MCF 10A (cell line): ENCODE data around the gene TEAD2. TPM values are rescaled to one million over a fixed set of nuclear protein-coding genes. Genes with fewer than 3 reads are reported as not detected.
A peak's percentile ranks its signal among the peaks of the same experiment; 100 is the strongest.

Experiments used
- Bru-seq: library from RNA; stranded (reverse); fragments of 400-500 nt; gene quantifications from one replicate; lab custom pipeline; 2021; lab: Mats Ljungman, UMichigan
- BruChase-seq, 2 experiments: library from RNA; stranded (reverse); fragments of 400-500 nt; gene quantifications; one replicate each; lab custom pipeline; 2021; lab: Mats Ljungman, UMichigan
- BruUV-seq: library from RNA; stranded (reverse); fragments of 400-500 nt; replicated peaks from 2 replicates; lab custom pipeline; 2021; lab: Mats Ljungman, UMichigan
- CTCF ChIA-PET: fragments of 300-600 bp; sonication (Branson Sonifier 250); formaldehyde crosslinking; extraction: SDS; loops from one replicate; lab custom pipeline; 2021; ENCODE audit warnings: antibody characterized with exemption, inconsistent platforms; lab: Yijun Ruan, JAX
- POLR2A ChIA-PET: fragments of 300-600, 350-650 bp; sonication (Branson Sonifier 250); formaldehyde crosslinking; extraction: SDS; loops from one replicate; lab custom pipeline; 2020; ENCODE audit warnings: antibody characterized with exemption, inconsistent platforms; lab: Yijun Ruan, JAX
- DNase-seq: peaks from one replicate; pipeline ENCODE4 v3.0.0-alpha.2; 2018; ENCODE audit not compliant: unreplicated experiment
- H3K27ac Mint-ChIP-seq: one replicate; pipeline ENCODE4 v1.8.0; 2022; ENCODE audit warnings: mild to moderate bottlenecking, low read depth, mixed read lengths; ENCODE audit not compliant: unreplicated experiment
- H3K27me3 Mint-ChIP-seq: one replicate; pipeline ENCODE4 v1.8.0; 2022; ENCODE audit warnings: mixed read lengths; ENCODE audit not compliant: insufficient read depth, unreplicated experiment
- H3K36me3 Mint-ChIP-seq: one replicate; pipeline ENCODE4 v1.8.0; 2022; ENCODE audit warnings: mild to moderate bottlenecking, moderate library complexity, mixed read lengths; ENCODE audit not compliant: insufficient read depth, unreplicated experiment
- H3K4me1 Mint-ChIP-seq: one replicate; pipeline ENCODE4 v1.8.0; 2022; ENCODE audit warnings: mixed read lengths; ENCODE audit not compliant: insufficient read depth, unreplicated experiment
- H3K4me3 Mint-ChIP-seq: one replicate; pipeline ENCODE4 v1.8.0; 2022; ENCODE audit warnings: mild to moderate bottlenecking, moderate library complexity, mixed read lengths; ENCODE audit not compliant: unreplicated experiment
- H3K9me3 Mint-ChIP-seq: one replicate; pipeline ENCODE4 v1.8.0; 2022; ENCODE audit warnings: mixed read lengths; ENCODE audit not compliant: unreplicated experiment
- CTCF ChIP-seq: fragments of 200-600 bp; IDR thresholded peaks from one replicate; pipeline ENCODE4 v1.8.0; 2022; ENCODE audit warnings: antibody characterized with exemption, mild to moderate bottlenecking; ENCODE audit not compliant: unreplicated experiment
- intact Hi-C: fragments of 100-400 bp; cut with micrococcal nuclease; formaldehyde crosslinking; loops from 2 replicates; pipeline ENCODE4 v1.14.1; 2022
- long read RNA-seq: library from polyadenylated mRNA; stranded (forward); transcript quantifications from one replicate; pipeline ENCODE4 v2.0.0, GENCODE V29; 2022
- total RNA-seq: library from RNA; stranded (reverse); gene quantifications from 2 replicates; pipeline ENCODE4 v1.2.3, GENCODE V29; 2022

The TEAD2 gene
- total RNA-seq (3.5 and 6.2 TPM in 2 replicates), Bru-seq, nascent RNA (percentile 26 among the genes with signal in this experiment), BruChase-seq, experiment 1, labeled RNA remaining after a 6-hour chase (percentile 37 among the genes with signal in this experiment), BruChase-seq, experiment 2, labeled RNA remaining after a 2-hour chase (percentile 35 among the genes with signal in this experiment)
- long read RNA-seq, partial matches to known transcripts: 3 of 6 reads
- long read RNA-seq, other reads (novel, unspliced or antisense): 2 of 6 reads

- intact Hi-C loops: no loop called here
- Mint-ChIP-seq H3K36me3 (no peaks in the 10 kb centered on the region), H3K4me1 (no peaks in the 10 kb centered on the region), H3K9me3 (no peaks in the 10 kb centered on the region), H3K27ac (peak within 1 kb of the TSS; percentile 59), H3K4me3 (no peak within 1 kb of the TSS), H3K27me3 (no peaks in the 10 kb centered on the region)
- POLR2A ChIA-PET: interaction anchor here (0.5 to 1.6 kb wide), 4 partner anchors 14 to 506 kb away, joined by 3 to 5 read pairs (median 4); no protein-coding TSS in a partner anchor
- peak; percentile 59 for DNase-seq
- no peak for TF ChIP-seq CTCF
- no TSS peak for BruUV-seq
- CTCF ChIA-PET: no interaction called here
Measured at GRCh38 chr19:49362048-49362928, at the start of gene TEAD2. Gene TEAD2 (minus strand): TSS chr19:49362416. CDS start chr19:49360075, 2,341 bp downstream.

- CTCF ChIA-PET: interaction anchor here (0.6 to 1.0 kb wide), 2 partner anchors 20 to 415 kb away, joined by 3 read pairs; no protein-coding TSS in a partner anchor
- no peak overlapping the region for H3K4me3 Mint-ChIP-seq
- H3K27ac Mint-ChIP-seq: no peak overlapping the region
- no peaks in the 10 kb centered on the region for H3K4me1 Mint-ChIP-seq
- H3K36me3 Mint-ChIP-seq: no peaks in the 10 kb centered on the region
- intact Hi-C loops: no loop called here
- H3K9me3 Mint-ChIP-seq: no peaks in the 10 kb centered on the region
- TF ChIP-seq CTCF: no peak
- no TSS peak for BruUV-seq
- POLR2A ChIA-PET: no interaction called here
- no peak for DNase-seq
- peaks cover 12% of the 10 kb centered on the region for H3K27me3 Mint-ChIP-seq
Measured at GRCh38 chr19:49411681-49412326, 49.6 kb upstream of the TEAD2 start.

GRCh38 chr19:49409441-49410029 is 47.3 kb upstream of the TEAD2 start:
- CTCF ChIA-PET: interaction anchor here (0.6 kb wide), 1 partner anchor 15 kb away, joined by 4 read pairs; no protein-coding TSS in a partner anchor

More at GRCh38 chr19:49409441-49410029, 47.3 kb upstream of the TEAD2 start:
- TF ChIP-seq CTCF: no peak
- H3K4me3 Mint-ChIP-seq: no peak overlapping the region
- no peak for DNase-seq
- POLR2A ChIA-PET: no interaction called here
- no peak overlapping the region for H3K27ac Mint-ChIP-seq
- H3K9me3 Mint-ChIP-seq: no peaks in the 10 kb centered on the region
- no peaks in the 10 kb centered on the region for H3K4me1 Mint-ChIP-seq
- peaks cover 12% of the 10 kb centered on the region for H3K27me3 Mint-ChIP-seq
- intact Hi-C loops: no loop called here
- H3K36me3 Mint-ChIP-seq: no peaks in the 10 kb centered on the region
- BruUV-seq: no TSS peak
